AG09319 (cell line): Measurements from ENCODE around the gene GPR156.

Experiments used
- DNase-seq: peaks from one replicate; pipeline ENCODE4 v3.0.0-alpha.2; 2010; ENCODE audit warnings: low read depth; ENCODE audit errors: extremely low read depth
- CTCF ChIP-seq: IDR thresholded peaks from 2 replicates; pipeline ENCODE4 v1.5.1; 2011; ENCODE audit warnings: low read depth, mild to moderate bottlenecking, inconsistent platforms, low read length, moderate library complexity

GPR156 gene

GRCh38 chr3:120196812-120197211 is 88.2 kb downstream of the GPR156 start:
- no peak for TF ChIP-seq CTCF

DNA sequence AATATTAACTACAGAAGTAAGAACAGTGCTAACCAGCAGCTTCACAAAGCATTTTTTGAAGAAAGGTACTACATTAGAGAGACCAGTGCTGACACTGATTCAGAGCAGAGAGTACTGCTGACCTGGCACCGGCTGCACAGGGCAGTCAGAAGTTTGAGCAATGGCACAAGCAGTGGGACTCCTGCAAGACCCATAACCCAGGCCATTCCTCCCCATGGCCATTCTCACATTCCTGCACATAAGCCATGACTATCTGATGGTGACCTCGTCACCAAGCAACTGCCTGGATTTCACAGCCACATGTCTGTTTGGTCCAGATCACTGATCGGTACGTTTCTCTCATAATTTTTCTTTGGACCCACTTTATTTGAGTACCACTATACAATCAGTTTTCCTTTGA is 88.7 kb downstream of the GPR156 start:
- DNase-seq, result no peak
- TF ChIP-seq CTCF, result no peak

More at GRCh38 chr3:120196812-120197211, 88.2 kb downstream of the GPR156 start:
- DNase-seq, result no peak

GRCh38 chr3:120193554-120193953 is 91.5 kb downstream of the GPR156 start:
- DNase-seq, result no peak
- TF ChIP-seq CTCF, result no peak

DNA sequence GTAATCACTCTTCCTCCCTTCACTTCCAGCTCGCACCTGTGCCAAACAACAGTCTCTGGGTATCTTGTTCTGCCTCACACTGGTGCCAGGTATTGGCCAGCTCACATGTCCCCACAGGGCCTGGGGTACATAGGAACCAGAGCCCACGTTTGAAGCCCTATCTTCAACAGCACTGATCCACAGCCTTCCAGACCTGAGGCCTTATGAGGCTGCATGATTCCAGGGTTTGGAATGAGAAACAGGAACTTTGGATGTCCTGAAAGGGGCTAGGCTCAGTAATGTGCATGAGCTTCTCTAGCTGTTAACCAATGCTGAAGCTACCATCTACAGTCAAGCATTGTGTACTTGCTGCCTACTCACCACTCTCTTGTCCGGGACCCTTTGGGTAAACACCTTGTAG is 92.4 kb downstream of the GPR156 start:
- DNase-seq, result no peak
- TF ChIP-seq CTCF, result no peak

DNA sequence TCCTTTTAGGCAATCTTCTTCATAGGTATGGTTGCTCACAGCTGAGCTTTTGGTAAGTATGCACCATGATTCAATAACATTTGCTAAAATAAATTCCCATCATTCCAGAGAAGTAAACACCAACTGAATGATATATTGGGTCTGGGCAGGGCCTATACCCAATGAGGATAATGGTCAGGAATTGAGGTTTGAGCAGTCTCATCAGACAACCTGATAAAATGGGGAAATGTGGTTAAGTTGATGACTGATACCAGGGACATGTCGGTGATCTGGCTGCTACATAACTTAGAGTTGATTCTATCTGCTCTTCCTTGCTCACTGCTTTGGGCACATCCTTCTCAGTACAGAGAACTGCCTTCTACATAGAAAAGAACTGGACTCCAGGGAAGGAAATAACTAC is 92.9 kb downstream of the GPR156 start:
- no peak for DNase-seq

DNA sequence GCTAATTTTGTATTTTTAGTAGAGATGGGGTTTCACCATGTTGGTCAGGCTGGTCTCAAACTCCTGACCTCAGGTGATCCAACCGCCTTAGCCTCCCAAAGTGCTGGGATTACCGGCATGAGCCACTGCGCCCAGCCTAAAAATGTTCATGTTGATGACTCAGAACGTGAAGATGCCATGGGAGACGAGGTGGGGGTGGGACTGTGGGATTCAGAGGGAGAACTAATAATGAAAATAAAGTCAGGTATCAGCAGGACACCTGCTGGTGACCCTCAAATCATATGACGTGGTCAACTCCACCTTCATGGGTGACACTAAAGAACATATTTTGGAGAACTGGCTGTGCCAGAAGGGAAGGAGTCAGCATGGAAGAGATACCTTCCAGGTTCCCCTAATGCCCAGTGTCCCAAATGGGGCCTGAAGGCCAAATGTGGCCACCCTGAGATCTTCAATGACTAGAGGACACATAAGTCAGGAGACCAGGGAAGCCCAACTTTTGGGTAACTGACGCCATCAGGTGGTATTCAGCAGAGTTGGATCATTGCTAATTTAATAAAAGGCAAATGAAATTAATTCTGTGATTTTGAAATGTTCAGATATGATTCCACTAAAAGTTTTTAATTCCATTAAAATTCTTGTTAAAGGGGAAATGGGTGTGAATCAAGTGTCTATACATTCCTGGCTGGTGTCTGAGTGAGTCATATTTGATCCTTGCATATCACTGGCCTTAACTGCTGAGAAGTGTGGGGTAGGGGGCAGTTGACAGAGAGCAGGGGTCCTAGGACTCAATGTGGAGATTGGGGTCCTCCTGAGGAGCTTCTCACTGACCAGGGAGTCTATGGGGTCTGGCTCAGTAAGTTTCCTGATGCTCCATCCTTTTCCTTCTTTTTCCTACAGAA is 102.2 kb downstream of the GPR156 start:
- DNase-seq, result no peak

More for the DNA sequence above, 92.9 kb downstream of the GPR156 start:
- no peak for TF ChIP-seq CTCF

More for the DNA sequence above, 102.2 kb downstream of the GPR156 start:
- peak; percentile 54 for TF ChIP-seq CTCF
